Activated CD4-positive, alpha-beta T cell treated with anti-CD3 and anti-CD28 coated beads for 24 hours (primary cell): ENCODE measurements around the gene AKAP7.
"Not testable (repeated sequence)": the region's sequence is repeated elsewhere in the genome, so short reads cannot be mapped to it uniquely, and the experiment has no call there.

Experiments
- DNase-seq, 2 donors: peaks; one replicate each; pipeline ENCODE4 v3.0.0-alpha.2; 2020; ENCODE audit warnings: low read depth in 2 of 2

AKAP7 gene

DNA sequence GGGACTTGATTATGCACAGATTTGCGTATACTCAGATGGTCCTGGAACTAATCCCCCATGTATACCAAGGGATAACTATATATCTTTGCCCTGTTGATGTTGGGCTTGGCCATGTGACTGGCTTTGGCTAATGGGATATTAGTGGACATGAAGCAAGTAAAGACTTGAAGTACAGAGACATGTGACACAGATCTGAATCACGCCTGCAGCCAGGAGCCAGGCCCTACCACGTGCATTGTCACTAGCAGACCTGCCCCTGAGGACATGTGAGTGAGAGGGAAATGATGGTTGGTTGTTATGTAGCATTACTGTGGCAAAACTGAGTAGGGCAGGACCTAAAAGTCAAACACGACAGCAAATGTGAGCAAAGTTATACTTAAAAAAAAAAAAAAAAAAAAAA lies 155.7 kb downstream of the AKAP7 start:
- no peak for DNase-seq

DNA sequence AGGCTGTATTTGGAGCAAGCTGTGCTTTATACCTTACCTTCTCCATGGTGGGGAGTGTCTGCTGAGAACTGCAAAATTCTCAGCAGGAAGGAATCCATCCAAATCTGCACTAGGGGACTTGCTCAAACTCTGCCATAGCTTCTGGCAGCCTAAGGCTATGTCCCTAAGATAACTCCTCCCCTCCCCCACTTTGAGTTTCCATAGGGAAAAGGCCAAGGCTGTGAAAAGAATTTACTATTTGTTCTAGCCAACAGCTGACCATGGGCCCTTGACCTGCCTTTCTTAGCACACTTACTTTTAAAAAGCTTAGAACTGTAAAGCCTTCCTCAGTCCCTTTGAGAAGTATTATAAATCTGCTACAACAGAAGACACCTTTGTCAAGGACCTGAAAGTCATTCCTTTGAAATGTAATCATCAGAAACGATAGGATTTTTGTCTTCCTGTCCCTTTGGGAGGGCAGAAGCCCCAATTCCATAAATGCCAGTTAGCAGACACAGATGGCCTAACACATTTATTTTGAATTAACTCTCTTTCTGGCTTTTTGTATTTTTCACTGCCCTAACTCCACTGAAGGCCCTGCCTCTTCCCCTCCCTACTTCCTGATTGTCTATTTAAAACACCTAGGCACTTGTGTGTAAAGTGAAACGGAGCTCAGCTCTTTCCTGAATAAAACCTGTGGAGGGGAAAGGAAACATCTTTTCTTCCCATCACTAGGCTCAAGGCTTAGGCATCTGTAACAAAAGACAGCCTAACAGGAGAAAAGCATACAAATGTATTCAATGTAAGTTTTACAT lies 157.1 kb downstream of the AKAP7 start:
- DNase-seq, result no peak

DNA sequence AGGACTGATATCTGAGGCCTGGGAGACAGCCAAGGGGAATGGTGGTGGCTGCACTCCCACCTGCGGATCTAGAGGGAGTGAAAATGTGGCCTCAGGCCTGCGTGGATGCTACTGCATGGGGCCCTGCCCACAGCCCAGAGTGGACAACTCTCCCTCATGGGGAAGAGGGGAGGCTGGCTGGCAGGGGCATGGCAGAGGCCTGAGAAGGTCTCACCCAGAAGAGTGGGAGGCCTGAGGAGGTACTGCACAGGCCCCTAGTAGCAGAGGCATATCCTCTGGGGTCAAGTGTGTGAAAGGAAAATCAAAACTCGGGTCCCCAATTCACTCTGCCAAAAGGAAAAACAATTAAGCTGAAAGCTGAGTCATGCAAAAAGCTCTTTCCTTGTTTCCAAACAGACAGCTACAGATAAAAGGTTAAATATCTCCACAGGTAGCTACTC lies 158.2 kb downstream of the AKAP7 start:
- DNase-seq, result no peak

GRCh38 chr6:131295081-131295480 lies 159.8 kb downstream of the AKAP7 start:
- no peak for DNase-seq

DNA sequence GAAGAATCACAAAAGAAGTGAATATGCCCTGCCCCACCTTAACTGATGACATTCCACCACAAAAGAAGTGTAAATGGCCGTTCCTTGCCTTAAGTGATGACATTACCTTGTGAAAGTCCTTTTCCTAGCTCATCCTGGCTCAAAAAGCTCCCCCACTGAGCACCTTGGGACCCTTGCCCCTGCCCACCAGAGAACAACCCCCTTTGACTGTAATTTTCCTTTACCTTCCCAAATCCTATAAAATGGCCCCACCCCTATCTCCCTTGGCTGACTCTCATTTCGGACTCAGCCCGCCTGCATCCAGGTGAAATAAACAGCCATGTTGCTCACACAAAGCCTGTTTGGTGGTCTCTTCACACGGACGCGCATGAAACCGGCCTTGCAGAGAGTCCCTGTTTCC lies 165.6 kb downstream of the AKAP7 start:
- not testable (repeated sequence) for DNase-seq

- DNase-seq, result no peak
Measured at GRCh38 chr6:131303338-131303930, 168.2 kb downstream of the AKAP7 start.

GRCh38 chr6:131305037-131305850 lies 170.0 kb downstream of the AKAP7 start:
- DNase-seq, result no peak

GRCh38 chr6:131309437-131309836 lies 174.2 kb downstream of the AKAP7 start:
- no peak for DNase-seq

- no peak for DNase-seq
Measured at GRCh38 chr6:131314838-131315237, 179.6 kb downstream of the AKAP7 start.

DNA sequence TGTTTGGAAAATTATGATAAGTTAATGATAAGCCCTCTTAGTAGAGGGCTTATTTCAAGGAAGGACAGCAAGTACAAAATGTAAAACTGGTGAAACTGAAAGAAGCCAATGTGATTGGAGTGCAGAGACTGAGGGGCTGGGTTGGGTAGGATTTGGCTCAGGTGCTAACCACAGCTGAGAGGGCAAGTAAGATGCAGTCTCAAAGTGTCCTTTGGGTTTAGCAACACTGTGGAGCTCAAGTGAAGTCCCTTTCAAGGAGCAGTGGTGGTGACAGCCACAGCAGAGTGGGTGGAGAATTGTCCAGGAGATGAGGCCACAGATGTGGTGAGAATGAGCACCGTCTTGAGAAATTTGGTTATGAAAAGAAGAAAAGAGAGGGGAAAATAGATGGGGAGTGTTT lies 181.4 kb downstream of the AKAP7 start:
- no peak for DNase-seq

DNA sequence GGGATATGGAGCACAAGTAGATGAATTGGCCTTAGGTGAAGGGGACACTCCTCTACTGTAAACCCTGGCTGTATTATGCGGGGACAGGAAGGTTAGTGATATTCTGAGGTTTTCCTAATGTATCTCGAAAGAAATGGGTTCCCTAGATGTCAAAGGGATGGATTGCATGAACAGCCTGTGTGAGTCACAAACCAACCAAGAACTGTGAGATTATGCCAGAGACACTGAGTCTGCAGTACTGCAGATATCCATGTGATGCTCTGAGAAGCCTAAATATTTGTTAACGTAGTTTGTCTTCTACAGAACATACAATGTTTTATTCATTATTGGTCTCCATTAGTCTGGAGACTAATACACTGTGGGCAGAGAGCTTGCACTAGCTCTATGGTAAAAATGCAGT lies 182.2 kb downstream of the AKAP7 start:
- no peak for DNase-seq

- DNase-seq, result no peak
Measured at GRCh38 chr6:131321589-131321988, 186.3 kb downstream of the AKAP7 start.

- no peak for DNase-seq
Measured at GRCh38 chr6:131322125-131322524, 186.9 kb downstream of the AKAP7 start.

DNA sequence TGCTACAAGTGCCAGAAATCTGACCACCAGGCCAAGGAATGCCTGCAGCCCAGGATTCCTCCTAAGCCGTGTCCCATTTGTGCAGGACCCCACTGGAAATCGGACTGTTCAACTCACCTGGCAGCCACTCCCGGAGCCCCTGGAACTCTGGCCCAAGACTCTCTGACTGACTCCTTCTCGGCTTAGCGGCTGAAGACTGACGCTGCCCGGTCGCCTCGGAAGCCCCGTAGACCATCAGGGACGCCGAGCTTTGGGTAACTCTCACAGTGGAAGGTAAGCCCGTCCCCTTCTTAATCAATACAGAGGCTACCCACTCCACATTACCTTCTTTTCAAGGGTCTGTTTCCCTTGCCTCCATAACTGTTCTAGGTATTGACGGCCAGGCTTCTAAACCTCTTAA lies 190.4 kb downstream of the AKAP7 start:
- DNase-seq, result not testable (repeated sequence)

- not testable (repeated sequence) for DNase-seq
Measured at GRCh38 chr6:131328727-131329126, 193.5 kb downstream of the AKAP7 start.

DNA sequence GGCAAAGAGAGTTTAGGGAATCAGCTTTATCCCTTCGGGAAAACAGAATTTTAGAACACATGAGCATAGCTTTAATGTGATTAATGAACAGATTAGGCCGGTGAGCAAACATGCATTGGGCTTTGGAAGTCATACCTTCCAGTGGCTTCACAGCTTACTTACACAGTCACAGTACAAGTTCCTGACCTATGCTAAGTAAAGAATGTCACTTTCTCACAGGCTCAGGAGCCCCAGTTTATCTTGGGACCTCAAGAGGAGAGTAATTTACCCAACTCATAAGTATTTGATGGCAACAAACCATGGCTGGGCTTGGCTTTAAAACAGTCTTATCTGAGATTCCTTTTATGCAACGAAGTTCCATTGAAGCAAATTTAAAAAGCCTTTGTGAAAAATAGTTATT lies 195.9 kb downstream of the AKAP7 start:
- DNase-seq, result no peak

- DNase-seq, result no peak
Measured at GRCh38 chr6:131331873-131332781, 196.9 kb downstream of the AKAP7 start.
